Measurements from ENCODE around the gene CAPG.

- TF ChIP-seq CTCF (IDR thresholded peaks at IDR 0.05): no peak
- TF ChIP-seq POLR2A (IDR thresholded peaks at IDR 0.05): no peak
- TF ChIP-seq POLR2AphosphoS5 (IDR thresholded peaks at IDR 0.05; ENCODE audit: insufficient read depth in 1 of 2, low read depth in 1 of 2): no peak
These were observed 14.2 kb downstream of the CAPG start for GRCh38 chr2:85395912-85396475.

Measured in vagina (tissue), 2 donors.